Measurements from ENCODE around the gene IFI30. TPM values are rescaled to one million over a fixed set of nuclear protein-coding genes. Genes with fewer than 3 reads are reported as not detected.

Gene IFI30
- polyA plus RNA-seq, 1 of the 3 experiments (the other 2 are of a cell fraction) = 11.6 TPM

DNA sequence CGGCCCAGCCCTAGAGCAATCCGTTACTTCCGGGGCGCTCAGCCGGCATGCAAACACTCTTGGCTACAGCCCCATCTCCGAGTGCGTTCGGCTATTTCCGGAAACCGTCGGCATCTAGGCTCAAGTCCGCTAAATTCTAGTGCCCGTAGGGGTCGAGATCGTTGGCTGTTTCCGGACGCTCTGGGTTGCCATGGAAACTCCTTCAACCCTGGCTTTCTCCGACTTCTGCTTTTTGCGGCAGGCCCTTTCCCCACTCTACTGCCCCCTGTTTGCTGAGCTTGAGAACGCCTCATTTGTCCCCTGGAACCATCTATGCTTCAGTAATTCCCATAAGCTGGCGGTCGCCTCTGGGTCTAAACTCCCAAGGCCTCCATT lies 21.2 kb upstream of the IFI30 start:
- H3K4me2 ChIP-seq = peak overlapping the region; percentile 83
- H3K4me3 ChIP-seq (ENCODE audit: low read depth in 2 of 2, low read length in 1 of 2) = peak overlapping the region; percentile 89 to 93
- POLR2A ChIA-PET = interaction anchor here (0.6 to 2.1 kb wide), 3 partner anchors 11 to 293 kb away, joined by 3 to 6 read pairs (median 3); partner anchors contain the start of gene RPL18A
- peaks cover 13 to 39% of the 10 kb centered on the region in 2 experiments; a peak in 2 of 4 replicates for H3K4me1 ChIP-seq (ENCODE audit: control insufficient read depth in 1 of 2, insufficient read depth in 2 of 2, low read depth in 1 of 2, low read length in 1 of 2)
- peaks cover 0 to 20% of the 10 kb centered on the region in 2 experiments for H3K36me3 ChIP-seq (replicated peaks in 1 of 2; ENCODE audit: control insufficient read depth in 1 of 2, insufficient read depth in 2 of 2, low read length in 1 of 2)
- H3K27me3 ChIP-seq (ENCODE audit: insufficient read depth) = no peaks in the 10 kb centered on the region
- H3K27ac ChIP-seq (ENCODE audit: low read depth in 2 of 2, low read length in 1 of 2) = peak overlapping the region; percentile 98 to 99
- peak; percentile 96 for DNase-seq
- H3K9me2 ChIP-seq = no peaks in the 10 kb centered on the region
- 0% methylated on average over 17 of the region's 22 CpGs for WGBS (ENCODE audit: low lambda C conversion rate)
- peaks cover 42% of the 10 kb centered on the region for H3K79me2 ChIP-seq (ENCODE audit: insufficient read depth)
- peaks cover 10% of the 10 kb centered on the region for H3F3A ChIP-seq (replicated peaks; ENCODE audit: insufficient read depth)
- H3K9me3 ChIP-seq = no peaks in the 10 kb centered on the region
- CTCF ChIA-PET = interaction anchor here (0.5 to 2.6 kb wide), 17 partner anchors 9 to 219 kb away, joined by 3 to 18 read pairs (median 4); partner anchors contain the start of gene CCDC124
- H3K9ac ChIP-seq = peak overlapping the region; percentile 94
- H4K20me1 ChIP-seq (ENCODE audit: insufficient read depth) = peaks cover 5% of the 10 kb centered on the region; the same call in 1 of the 2 replicates
- peak overlapping the region; percentile 92 for H2AFZ ChIP-seq (ENCODE audit: low read depth)
- TF ChIP-seq FOXM1 (IDR thresholded peaks at IDR 0.05; ENCODE audit: low read depth) = no peak
- TF ChIP-seq NRF1 (IDR thresholded peaks at IDR 0.05; ENCODE audit: low read depth, low read length) = no peak
- TF ChIP-seq NFIC (IDR thresholded peaks at IDR 0.05; ENCODE audit: borderline replicate concordance) = peak; percentile 51; the same call in 1 of the 2 replicates
- TF ChIP-seq USF1 (IDR thresholded peaks at IDR 0.05; ENCODE audit: borderline replicate concordance, low read depth) = no peak
- TF ChIP-seq SMC3 (IDR thresholded peaks at IDR 0.05; ENCODE audit: low read depth, low read length) = peak; percentile 11; the same call in 1 of the 2 replicates
- TF ChIP-seq PBX3 (IDR thresholded peaks at IDR 0.05) = peak; percentile 0; the same call in 1 of the 2 replicates
- TF ChIP-seq EP300 (IDR thresholded peaks at IDR 0.05; ENCODE audit: borderline replicate concordance in 1 of 2, low read depth in 1 of 2, low read length in 1 of 2) = no peak
- TF ChIP-seq FOSL2 (IDR thresholded peaks at IDR 0.05; ENCODE audit: borderline replicate concordance, low read depth) = no peak
- TF ChIP-seq POLR2AphosphoS5 (IDR thresholded peaks at IDR 0.05; ENCODE audit: low read depth, low read length) = no peak; the same call in 1 of the 2 replicates
- TF ChIP-seq ZBTB33 (IDR thresholded peaks at IDR 0.05; ENCODE audit: borderline replicate concordance, low read depth) = no peak
- peak; percentile 55; the same call in 1 of the 2 replicates for TF ChIP-seq RFX5 (IDR thresholded peaks at IDR 0.05; ENCODE audit: low read length)
- TF ChIP-seq SIN3A (IDR thresholded peaks at IDR 0.05; ENCODE audit: borderline replicate concordance, low read depth, low read length) = peak; percentile 70; the same call in 1 of the 2 replicates
- TF ChIP-seq, protein P1, sequence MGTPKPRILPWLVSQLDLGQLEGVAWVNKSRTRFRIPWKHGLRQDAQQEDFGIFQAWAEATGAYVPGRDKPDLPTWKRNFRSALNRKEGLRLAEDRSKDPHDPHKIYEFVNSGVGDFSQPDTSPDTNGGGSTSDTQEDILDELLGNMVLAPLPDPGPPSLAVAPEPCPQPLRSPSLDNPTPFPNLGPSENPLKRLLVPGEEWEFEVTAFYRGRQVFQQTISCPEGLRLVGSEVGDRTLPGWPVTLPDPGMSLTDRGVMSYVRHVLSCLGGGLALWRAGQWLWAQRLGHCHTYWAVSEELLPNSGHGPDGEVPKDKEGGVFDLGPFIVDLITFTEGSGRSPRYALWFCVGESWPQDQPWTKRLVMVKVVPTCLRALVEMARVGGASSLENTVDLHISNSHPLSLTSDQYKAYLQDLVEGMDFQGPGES (IDR thresholded peaks at IDR 0.05; ENCODE audit: low read depth, low read length) = no peak
- peak; percentile 32; the same call in 1 of the 2 replicates for TF ChIP-seq YY1 (IDR thresholded peaks at IDR 0.05; ENCODE audit: low read depth)
- peak; percentile 43 for TF ChIP-seq CHD2 (IDR thresholded peaks at IDR 0.05; ENCODE audit: low read length, partially characterized antibody)
- TF ChIP-seq REST (IDR thresholded peaks at IDR 0.05; ENCODE audit: low read depth, low read length) = no peak
- peak; percentile 75 for TF ChIP-seq ELF1 (IDR thresholded peaks at IDR 0.05)
- TF ChIP-seq MXI1 (IDR thresholded peaks at IDR 0.05; ENCODE audit: low read depth, low read length) = peak; percentile 68
- no peak for TF ChIP-seq RCOR1 (IDR thresholded peaks at IDR 0.05; ENCODE audit: low read length)
- TF ChIP-seq GABPA (IDR thresholded peaks at IDR 0.05; ENCODE audit: low read depth) = peak; percentile 57
- peak; percentile 53; the same call in 1 of the 2 replicates for TF ChIP-seq TAF1 (IDR thresholded peaks at IDR 0.05; ENCODE audit: borderline replicate concordance, low read depth, low read length)
- no peak for TF ChIP-seq JUND (IDR thresholded peaks at IDR 0.05)
- TF ChIP-seq FOXJ3 (CRISPR knock-in tag; IDR thresholded peaks at IDR 0.05) = no peak
- no peak for TF ChIP-seq GATA2 (CRISPR knock-in tag; IDR thresholded peaks at IDR 0.05)
- TF ChIP-seq MEF2A (IDR thresholded peaks at IDR 0.05; ENCODE audit: borderline replicate concordance, low read depth) = no peak
- TF ChIP-seq MAX (IDR thresholded peaks at IDR 0.05; ENCODE audit: low read depth) = 0 out of 2 replicates have a peak, but pooled peaks have one; percentile 9

Measured in SK-N-SH (cell line).